KBM-7 (cell line): ENCODE data around the gene TTYH3.
A peak's percentile ranks its signal among the peaks of the same experiment; 100 is the strongest.
"Not testable (repeated sequence)": the region's sequence is repeated elsewhere in the genome, so short reads cannot be mapped to it uniquely, and the experiment has no call there.

Experiments
- DNase-seq: peaks from one replicate; pipeline ENCODE4 v3.0.0-alpha.2; 2015
- in situ Hi-C: fragments of 300-500 bp; cut with MboI; formaldehyde crosslinking; loops from 2 replicates; pipeline ENCODE4 v1.14.3; 2020; ENCODE audit warnings: low sequenced_read_pairs, low pct_unique_long_range_greater_than_20kb, mixed read lengths

The TTYH3 gene

GRCh38 chr7:2601907-2602306 is 29.9 kb upstream of the TTYH3 start:
- no peak for DNase-seq
- in situ Hi-C loops: no loop called here

GRCh38 chr7:2602406-2603043 is 29.3 kb upstream of the TTYH3 start:
- in situ Hi-C loops: no loop called here
- DNase-seq: no peak

DNA sequence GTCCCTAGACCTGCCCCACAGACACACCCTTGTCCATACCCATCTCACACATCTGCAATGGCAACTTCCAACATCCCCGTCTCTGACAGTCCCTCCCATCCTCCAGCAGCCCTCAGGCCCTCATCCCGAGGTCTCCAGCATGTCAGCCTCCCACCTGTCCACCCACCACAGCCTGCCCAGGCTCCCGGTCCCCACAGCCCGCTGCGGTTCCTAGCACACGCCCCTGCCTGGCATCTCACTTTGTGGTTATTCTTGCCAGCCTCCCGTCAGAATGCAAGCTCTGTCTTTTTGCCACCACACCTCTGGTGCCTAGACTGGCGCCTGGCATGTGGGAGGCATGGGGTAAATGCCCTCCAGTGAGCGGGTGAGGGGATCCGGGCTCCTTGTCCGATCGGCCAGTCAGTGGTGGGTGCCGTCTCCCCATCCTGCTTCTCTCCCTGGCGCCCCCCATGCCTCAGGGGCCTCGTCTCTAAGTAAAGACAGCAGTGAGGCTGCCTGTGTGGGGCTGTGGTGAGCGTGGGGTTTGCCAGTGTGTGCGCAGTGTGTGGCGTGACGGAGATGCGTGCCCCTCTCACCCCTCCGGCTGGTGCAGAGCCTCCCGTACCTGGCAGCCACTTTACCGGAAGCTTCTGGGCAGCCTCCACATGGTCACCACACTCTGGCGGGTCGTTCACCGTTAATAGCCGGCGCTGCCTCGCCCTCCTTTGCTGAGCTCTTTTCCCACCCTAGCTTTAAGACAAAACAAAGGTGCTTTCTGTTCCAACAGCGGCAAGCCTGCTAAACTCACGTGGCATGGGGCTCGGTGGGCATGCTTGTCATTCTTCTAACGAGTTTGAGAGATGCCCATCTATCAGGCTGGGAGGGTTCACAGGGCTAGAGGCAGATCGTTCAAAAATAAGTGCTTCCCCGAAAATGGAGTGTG is 28.5 kb upstream of the TTYH3 start:
- DNase-seq: no peak
- in situ Hi-C loops: no loop called here

DNA sequence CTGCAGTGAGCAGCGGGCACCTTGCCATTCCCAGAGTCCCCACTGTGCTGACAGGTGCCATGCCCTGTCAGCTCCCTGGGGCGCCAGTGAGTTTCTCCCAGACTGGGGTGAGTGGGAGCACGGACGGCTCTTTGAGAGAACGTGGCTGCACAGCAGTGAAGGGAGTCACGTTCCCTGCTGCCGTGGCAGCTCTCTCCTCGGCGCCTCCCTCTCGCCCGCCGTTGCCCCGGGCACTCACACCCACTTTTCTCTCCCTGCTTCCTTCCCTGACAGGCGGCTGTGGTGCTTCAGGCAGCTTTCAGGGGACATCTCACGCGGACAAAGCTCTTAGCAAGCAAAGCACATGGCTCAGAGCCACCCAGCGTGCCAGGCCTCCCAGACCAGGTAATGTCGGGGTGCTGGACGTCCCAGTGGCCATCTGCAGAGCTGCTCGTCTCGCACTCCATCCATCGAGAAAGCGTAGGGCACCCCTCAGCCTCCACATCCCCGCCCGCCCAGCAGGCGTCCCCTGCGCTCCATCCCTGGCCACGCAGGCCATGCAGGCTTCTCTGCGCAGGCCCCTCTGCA is 27.1 kb upstream of the TTYH3 start:
- DNase-seq: no peak

DNA sequence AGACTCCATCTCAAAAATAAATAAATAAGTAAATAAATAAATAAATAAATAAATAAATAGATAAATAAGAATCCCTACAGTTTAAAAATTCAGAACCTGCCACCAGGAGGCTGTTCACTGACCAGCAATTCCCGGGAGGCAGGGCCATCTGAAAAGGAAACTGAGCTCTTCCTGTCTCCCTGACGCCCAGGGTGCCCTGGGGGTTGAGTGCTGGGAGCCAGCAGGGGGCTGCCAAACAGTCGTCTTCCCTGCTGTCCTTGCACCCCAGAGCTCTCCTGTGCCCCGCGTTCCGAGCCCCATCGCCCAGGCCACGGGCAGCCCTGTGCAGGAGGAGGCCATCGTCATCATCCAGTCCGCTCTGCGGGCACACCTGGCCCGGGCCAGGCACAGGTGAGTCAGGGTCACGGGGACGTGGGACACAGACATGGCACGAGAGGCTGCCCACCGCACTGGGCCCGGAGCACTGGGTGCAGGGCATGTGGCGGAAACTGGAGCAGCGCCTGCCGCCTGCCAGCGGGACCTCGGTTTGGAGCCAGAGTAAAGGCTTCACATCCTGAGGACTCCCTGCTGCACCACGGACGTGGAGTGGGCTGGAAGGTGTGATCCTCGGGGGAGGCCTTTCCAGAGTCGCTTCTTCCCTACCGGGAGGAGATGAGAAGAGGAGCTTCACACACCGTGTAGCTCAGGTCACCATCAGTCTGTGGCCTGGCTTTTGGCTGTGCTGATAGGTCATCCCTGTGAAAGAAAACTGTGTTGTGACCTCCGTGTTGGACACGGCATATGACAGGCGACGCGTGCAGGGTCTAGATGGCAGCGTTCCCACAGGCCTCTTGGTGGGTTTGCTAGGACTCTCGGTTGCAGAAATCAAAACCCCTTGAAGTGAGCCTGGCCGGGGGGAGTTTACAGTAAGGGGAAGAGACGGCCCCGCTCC is 25.9 kb upstream of the TTYH3 start:
- in situ Hi-C loops: no loop called here
- no peak for DNase-seq

More for the DNA sequence above, 27.1 kb upstream of the TTYH3 start:
- in situ Hi-C loops: no loop called here

DNA sequence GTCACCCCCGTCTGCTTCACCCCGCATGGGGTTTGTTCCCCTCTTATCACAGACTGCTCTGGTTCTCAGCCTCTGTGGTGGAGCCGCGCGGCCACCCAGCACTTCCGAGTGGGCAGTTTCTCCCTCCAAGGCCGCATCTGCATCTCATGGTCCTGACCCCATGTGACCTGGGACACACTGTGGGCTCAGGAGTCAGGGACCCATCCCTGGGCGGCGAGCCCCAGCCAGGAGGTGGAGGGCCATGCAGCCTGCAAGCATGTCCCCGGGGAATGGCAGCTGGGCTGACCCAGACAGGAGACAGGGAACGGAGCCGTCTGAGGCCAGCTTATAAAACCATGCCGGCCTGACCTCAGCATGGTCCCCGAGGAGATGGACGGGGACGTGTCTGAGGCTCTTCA is 25.2 kb upstream of the TTYH3 start:
- DNase-seq: no peak

DNA sequence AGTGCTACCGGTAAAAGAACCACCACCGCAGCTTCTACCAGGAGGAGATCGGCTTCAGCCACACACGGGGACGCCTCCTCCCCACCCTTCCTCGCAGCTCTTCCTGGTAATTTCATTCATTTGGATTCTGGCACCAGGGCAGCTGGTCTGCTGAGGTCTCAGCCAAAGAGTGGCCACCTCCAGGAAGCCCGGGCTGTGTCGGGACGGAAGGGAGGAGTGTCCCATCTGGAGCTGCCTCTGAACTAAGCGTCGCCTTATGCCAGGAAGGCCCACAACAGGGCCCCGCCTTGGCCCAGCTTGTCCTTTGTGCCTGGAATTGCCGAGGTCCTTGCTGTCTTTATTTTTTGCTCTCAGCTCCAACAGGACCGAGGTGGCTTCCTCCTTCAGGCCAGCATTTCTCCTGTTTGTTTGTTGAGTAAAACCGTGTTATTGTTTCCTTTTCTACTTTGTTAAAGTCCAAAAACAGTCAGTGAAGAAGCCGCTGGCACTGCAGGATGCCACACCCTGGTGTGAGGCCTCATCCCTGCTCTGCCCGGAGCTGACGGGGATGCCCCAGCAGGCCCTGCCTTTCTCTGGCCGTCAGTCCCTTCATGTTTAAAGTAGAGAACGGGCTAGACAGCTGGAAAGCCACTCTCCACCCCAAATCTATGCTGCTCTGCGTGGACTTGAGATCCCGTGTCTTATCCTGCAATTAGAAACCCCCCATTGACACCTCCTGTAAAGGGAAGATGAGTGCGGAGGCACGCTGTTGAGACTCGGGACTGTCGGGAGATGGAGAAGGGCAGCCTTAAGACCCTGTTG is 24.5 kb upstream of the TTYH3 start:
- DNase-seq: no peak
- in situ Hi-C loops: no loop called here

More for the DNA sequence above, 25.2 kb upstream of the TTYH3 start:
- in situ Hi-C loops: no loop called here

GRCh38 chr7:2607923-2608904 is 23.6 kb upstream of the TTYH3 start:
- in situ Hi-C loops: no loop called here

DNA sequence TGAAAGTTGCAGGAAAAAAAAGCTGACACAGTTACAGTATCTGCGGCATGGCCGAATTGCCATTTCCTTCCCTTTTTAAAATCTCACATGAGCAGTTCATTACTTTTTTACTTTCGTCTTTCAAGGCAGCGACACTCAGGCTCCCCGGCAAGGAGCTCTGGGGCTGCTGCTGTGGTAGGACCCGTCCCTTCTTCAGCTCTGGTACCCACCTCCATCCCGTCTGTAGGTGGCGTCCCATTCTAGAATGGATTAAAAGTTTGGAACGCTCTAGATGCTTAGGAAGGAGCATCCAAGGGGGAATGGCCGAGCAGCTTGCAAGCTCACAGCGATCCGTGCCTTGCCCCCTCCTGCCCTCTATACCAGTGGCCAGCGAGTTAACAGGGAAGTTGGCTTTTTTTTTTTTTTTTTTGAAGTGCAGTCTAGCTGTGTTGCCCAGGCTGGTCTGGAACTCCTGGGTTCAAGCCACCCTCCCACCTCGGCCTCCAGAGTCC is 22.8 kb upstream of the TTYH3 start:
- in situ Hi-C loops: no loop called here

More at GRCh38 chr7:2607923-2608904, 23.6 kb upstream of the TTYH3 start:
- no peak for DNase-seq

DNA sequence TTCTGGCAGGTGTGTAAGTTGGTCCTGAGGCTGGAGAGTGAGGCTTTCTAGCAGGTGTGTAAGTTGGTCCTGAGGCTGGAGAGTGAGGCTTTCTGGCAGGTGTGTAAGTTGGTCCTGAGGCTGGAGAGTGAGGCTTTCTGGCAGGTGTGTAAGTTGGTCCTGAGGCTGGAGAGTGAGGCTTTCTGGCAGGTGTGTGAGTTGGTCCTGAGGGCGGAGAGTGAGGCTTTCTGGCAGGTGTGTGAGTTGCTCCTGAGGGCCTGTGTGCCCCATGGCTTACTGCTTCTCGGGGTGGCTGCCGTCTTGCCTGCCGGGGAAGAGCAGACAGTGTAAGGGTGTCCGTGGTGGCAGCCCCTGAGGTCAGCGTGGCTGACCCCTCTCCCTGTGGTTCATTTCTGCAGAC is 22.1 kb upstream of the TTYH3 start:
- in situ Hi-C loops, DNase-seq: not testable (repeated sequence)

More for the DNA sequence above, 22.8 kb upstream of the TTYH3 start:
- DNase-seq: peak; percentile 91

- no peak for DNase-seq
- in situ Hi-C loops: no loop called here
Observed at GRCh38 chr7:2610466-2610865, 21.3 kb upstream of the TTYH3 start.

- in situ Hi-C loops: no loop called here
- no peak for DNase-seq
Observed at GRCh38 chr7:2610898-2611297, 20.9 kb upstream of the TTYH3 start.

- in situ Hi-C loops: no loop called here
- no peak for DNase-seq
Observed at GRCh38 chr7:2611401-2611800, 20.4 kb upstream of the TTYH3 start.

GRCh38 chr7:2611922-2612321 is 19.9 kb upstream of the TTYH3 start:
- in situ Hi-C loops: no loop called here
- DNase-seq: no peak

DNA sequence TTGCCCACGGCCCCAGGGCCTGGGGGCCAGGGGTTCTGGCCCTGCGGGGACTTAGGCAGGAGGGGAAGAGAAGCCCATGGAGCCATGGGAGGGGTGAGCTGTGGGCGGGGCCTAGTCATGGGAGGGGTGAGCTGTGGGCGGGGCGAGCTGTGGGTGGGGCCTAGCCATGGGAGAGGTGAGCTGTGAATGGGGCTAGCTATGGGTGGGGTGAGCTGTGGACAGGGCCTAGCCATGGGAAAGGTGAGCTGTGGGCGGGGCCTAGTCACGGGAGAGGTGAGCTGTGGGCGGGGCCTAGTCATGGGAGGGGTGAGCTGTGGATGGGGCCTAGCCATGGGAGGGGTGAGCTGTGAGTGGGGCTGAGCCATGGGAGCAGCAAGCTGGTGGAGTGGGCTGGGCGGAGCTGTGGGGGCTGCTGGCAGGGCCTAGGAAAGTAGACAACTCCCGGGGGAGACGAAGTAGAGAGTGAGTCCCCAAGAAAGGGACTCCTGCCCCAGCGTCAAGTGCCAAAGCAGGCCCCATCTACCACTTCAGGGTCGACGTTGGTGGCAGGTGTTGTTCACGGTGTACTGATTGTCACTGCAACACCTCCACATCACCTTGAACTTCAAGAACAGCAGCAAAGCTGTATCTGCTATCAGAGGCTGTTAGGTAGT is 19.2 kb upstream of the TTYH3 start:
- in situ Hi-C loops: no loop called here
- DNase-seq: no peak

DNA sequence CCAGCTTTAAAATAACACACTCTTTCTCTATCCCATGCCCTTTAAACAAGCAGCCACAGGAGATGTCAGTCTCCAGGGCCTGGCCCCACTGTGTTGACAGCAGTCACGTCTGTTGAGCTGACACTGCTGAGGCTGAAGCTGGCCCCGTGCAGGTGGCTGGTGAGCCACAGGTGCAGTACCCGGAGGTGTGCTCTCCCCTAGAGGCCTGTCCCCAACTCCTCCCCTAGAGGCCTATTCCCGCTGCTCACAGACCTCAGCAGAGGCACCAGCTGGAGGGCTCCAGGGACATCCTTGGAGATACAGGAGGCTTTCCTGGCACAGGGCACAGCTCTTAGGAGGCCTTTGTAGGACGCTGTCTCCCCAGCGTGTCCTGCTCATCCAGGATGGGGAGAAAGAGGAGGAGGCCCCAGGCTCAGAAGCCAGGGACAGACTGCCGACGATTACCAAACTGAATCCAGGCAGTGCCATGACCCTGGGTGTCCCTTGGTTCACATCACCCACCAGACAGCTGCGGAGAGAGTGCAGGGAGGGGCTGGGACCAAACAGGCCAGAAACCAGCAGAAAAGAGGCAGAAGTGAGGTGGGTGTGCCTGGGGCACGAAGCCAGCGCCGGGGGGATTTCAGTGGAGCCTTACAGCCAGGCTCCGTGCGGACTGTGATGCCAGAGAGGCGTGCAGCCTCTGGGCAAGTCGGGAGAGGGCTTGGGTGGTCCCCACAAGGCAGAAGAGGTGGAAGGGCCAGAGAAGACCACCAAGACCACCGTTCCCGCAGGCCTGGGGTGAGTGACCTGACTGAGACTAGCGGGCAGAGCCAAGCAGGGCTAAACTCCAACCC is 18.5 kb upstream of the TTYH3 start:
- in situ Hi-C loops: no loop called here
- DNase-seq: no peak
